ENCODE measurements around the gene RPL34.

DNA sequence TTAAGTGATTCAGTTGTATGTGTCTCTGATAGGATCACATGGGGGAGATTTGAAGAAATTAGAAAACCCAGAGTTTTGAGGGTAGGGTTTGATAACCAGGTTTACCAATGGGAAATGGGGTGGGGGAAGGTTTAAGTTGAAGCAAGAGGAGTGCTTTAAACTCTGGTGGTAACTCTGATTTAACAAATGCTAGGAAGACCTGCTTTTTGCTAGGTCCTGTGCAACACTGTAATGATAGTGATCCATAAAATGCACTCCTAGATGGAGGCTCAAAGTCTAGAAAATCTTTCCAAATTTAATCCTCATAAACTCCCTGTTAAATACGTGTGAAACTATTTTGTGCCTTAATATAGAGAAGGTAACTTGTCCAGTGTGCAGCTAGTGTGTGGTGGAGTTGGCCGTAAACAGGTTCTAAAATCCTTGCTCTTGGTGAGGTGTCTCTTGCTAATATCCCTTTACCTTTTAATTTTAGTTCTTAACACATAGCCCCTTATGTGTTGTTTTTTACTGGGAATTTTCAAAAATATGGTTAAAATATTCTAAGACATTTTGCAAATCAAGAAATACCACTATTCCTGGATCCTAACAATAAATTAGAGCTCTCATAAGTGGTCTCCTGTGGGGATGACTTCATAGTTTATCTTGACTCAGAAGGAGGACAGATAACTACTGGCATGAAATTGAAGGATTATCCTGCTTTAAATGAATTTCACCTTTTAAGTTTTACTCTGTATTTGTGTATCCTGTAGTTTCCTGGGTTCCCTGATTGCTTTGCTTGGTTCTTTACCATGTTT is 4.1 kb downstream of the RPL34 start:
- TF ChIP-seq, protein P1, sequence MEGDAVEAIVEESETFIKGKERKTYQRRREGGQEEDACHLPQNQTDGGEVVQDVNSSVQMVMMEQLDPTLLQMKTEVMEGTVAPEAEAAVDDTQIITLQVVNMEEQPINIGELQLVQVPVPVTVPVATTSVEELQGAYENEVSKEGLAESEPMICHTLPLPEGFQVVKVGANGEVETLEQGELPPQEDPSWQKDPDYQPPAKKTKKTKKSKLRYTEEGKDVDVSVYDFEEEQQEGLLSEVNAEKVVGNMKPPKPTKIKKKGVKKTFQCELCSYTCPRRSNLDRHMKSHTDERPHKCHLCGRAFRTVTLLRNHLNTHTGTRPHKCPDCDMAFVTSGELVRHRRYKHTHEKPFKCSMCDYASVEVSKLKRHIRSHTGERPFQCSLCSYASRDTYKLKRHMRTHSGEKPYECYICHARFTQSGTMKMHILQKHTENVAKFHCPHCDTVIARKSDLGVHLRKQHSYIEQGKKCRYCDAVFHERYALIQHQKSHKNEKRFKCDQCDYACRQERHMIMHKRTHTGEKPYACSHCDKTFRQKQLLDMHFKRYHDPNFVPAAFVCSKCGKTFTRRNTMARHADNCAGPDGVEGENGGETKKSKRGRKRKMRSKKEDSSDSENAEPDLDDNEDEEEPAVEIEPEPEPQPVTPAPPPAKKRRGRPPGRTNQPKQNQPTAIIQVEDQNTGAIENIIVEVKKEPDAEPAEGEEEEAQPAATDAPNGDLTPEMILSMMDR (conservative IDR thresholded peaks at IDR 0.05; ENCODE audit: low read length): no peak
- no peak for TF ChIP-seq EZH2phosphoT487 (IDR thresholded peaks at IDR 0.05; ENCODE audit: borderline replicate concordance)

Measured in Loucy (cell line).